ENCODE results near the gene DBNDD1.
"Not testable (repeated sequence)": the region's sequence is repeated elsewhere in the genome, so short reads cannot be mapped to it uniquely, and the experiment has no call there.

DNA sequence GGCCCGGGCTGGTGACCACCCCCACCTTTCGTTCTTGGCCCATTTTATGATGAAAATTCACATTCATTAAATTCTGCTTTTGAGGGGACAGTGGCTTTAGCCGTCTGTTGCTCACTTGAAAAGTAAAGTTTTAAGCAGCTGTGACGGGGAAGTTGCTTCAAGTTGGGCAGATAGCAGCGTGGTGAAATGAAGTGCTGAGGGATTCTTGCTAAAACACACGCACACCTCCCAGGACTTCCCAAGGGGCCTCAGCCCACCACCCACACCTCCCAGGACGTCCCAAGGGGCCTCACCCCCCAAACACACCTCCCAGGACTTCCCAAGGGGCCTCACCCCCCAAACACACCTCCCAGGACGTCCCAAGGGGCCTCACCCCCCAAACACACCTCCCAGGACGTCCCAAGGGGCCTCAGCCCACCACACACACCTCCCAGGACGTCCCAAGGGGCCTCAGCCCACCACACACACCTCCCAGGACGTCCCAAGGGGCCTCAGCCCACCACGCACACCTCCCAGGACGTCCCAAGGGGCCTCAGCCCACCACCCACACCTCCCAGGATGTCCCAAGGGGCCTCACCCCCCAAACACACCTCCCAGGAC lies 11.5 kb downstream of the DBNDD1 start:
- not testable (repeated sequence) for TF ChIP-seq POLR2A (IDR thresholded peaks at IDR 0.05; ENCODE audit: extremely low read depth, insufficient read length)
- 0 out of 2 replicates have a peak, but pooled peaks have one; percentile 21 for TF ChIP-seq MAX (IDR thresholded peaks at IDR 0.05; ENCODE audit: low read depth, low read length)

Data from NB4 (cell line).